ENCODE data around the gene RPH3AL.
"Not testable (repeated sequence)": the region's sequence is repeated elsewhere in the genome, so short reads cannot be mapped to it uniquely, and the experiment has no call there.

Gene RPH3AL

DNA sequence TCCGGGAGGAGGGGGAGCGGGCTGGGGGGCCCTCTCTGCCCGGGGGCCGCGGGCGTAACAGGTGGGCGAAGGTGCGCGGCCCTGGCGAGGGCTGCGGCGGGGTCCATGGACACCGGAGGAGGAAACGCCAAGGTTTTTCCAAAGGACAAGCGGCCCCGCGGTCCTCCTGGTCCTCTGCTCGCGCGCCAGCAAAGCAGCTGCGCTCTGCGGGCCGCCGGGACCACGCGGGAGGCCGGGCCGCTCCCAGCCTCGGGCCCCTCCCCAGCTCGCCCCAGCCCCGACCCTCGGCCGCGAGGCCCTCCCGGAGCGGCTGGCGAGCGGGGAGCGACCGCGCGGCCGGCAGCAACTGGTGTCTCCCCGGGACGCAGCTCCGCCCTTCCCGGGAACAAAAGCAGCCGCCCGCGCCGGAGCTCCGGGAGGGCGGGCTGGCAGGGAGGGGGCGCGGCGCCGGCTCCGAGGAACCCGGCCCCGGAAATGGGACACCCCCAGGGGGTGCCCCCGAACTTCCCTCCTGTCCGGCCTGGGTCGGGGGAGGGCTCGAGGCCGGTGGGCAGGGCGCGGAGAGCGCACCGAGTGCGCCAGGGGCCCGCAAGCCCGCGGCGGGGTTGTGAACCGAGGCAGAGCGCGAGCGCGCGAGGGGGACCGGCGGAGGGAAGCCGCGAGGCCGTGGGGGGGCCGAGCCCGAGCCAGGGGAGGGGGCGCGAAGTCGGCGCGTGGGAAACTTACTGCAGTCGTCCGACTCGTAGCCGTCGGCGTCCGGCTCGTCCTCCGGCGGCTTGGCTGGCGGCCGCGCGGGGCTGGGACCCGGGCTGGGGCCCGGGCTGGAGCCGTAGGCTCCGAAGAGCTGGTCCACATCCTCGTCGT lies 172.0 kb downstream of the RPH3AL start:
- DNase-seq (ENCODE audit: low read depth in 2 of 2) = no peak

DNA sequence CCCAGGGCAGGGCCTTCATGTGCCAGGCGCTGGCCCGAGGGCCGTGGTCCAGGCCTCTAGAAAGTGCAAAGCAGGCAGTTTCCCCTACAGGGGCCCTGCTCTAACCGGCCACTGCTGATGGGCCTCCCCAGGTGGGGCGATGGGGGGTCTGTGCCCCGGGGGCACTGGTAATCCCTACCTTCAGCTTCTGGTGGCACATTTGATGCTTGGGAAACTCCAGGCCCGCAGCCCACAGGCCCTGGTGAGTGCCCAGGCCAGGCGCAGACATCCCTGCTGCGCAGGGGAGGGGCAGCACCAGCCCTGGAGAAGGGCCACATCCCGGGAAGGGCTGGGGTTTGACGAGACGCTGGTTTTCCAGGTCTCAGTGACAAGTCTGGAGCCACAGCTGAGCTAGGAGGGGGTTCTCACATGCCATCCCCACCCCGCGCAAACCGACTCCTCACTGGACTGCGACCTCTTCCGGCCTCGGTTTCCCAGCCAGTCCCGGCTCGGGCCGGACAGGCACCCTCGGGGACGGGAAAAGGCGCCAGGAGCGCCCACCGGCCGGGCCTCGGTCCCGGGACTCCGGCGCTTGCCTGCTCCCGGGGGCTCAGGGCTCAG lies 172.7 kb downstream of the RPH3AL start:
- no peak for DNase-seq (ENCODE audit: low read depth in 2 of 2)

DNA sequence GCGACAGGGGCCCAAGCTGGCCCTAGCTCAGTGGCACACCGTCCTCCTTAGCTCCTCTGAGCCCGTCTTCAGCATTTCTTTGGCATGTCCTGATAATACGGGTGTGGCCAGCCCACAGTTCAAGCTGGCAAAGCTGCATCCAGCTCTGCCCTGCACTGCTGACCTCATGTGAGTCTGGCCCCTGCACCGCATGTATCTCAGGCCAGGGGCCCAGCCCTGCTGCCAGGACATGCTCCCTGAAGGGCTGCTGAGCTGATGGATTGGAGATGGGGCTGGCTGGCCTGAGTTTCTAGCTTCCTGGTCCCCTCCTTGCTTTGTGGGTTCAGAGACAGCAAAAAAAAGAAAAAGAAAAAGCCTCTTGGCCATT lies 173.6 kb downstream of the RPH3AL start:
- DNase-seq (ENCODE audit: low read depth in 2 of 2) = no peak

DNA sequence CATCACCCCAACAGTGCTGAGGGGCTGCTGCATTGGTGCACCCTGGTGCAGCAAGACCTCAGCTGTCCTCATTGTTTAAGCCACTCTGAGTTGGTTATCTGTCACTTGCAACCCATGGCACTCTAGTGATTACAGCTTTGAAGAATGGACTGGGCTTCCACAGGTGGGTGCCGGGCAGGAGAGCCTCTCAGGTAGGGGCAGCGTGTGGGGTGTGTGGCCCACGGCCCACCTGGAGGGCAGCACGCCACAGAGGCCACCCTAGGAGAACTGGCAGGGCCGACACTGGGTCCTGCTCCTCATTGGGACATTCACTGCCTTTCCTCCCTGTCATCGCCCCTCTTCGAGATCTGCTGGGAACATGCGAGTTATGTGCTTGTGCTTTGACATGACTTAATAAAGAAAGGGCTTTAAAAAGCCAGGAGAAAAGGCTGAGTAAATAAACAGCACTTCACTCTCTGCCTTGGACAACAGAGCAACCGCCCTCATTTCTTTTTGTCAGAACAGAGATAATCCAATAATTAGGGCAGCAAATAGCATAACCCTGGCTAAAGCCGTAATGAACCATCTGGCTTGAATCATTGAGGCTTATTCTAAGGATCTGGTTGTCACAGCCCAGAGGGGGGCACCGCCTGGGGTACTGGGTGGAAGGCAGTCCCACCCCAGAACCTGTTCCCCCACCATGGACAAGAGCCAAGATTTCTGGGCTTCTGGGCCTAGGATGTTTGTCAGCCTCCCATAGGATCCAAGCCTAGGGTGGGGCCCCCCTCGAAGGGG lies 174.1 kb downstream of the RPH3AL start:
- no peak for DNase-seq (ENCODE audit: low read depth in 2 of 2)

DNA sequence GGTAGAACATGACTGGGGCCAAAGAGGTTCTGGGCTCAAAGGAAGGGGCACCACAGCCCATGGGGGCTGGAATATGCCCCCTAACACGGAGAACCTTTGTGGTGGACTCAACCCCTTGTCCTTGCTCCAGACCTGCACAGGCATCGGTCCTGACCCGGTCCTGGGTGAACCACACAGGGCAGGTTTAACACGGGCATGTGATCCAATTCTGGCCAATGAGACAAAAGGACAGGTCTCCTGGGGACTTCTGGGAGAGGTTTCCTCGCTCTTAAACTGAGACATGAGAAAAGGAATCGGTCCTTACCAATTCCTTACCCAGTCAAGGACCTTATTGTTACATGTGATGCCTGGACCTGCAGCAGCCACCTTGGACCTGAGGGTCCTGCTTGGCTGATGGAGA lies 174.8 kb downstream of the RPH3AL start:
- no peak for DNase-seq (ENCODE audit: low read depth in 2 of 2)

DNA sequence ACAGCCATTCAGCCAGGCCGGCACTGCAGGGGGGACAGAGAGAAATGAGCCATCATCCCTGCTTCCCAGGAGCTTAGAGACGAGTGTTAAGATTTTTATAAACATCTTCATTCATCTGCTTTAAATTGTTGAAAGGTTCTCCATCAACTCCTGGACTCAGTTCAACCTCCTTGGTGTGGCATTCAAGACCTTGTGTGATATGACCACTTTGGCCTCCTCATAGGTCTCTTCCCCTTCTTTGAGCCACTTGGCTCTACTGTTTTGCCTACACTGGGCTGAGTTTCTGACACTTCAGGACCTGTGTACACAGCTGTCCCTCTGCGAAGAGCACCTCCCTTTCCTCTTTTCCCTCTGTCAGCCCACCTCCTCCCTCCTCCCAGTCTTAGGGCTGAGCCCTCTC lies 175.5 kb downstream of the RPH3AL start:
- no peak for DNase-seq (ENCODE audit: low read depth in 2 of 2)

DNA sequence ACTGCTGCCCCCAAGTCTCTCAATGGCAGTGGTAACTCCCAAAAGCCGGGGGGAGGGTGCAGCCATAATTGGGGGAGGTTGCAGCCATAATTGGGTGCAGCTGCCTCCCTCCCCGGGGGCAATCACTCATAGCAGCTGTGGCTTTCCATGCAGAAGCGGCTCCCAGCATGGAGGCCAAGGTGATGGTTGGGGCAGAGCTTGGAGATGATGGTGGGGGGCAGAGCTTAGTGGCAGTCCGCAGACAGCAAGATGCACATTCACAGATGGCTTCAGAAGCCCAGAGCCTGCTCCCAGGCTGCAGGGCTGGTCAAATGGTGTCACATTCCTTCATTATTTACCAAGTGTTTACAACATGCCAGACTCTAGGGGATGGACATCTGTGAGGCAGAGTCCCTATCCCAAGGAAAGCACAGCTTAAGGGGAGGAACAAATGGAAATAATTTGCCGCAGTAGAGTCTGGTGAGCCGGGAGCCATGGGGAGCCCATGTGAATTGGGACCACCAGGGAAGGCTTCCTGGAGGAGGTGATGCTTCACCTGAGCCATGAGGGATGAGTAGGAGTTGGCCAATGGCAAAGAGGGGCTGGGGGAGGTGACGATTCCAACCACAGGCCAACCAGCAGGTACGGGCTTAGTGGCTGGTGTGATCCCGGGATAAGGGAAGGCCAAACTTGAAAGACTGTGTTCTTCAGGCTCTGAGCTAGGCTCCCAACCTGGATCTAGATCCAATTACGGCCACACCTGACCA lies 179.3 kb downstream of the RPH3AL start:
- DNase-seq (ENCODE audit: low read depth in 2 of 2) = no peak

DNA sequence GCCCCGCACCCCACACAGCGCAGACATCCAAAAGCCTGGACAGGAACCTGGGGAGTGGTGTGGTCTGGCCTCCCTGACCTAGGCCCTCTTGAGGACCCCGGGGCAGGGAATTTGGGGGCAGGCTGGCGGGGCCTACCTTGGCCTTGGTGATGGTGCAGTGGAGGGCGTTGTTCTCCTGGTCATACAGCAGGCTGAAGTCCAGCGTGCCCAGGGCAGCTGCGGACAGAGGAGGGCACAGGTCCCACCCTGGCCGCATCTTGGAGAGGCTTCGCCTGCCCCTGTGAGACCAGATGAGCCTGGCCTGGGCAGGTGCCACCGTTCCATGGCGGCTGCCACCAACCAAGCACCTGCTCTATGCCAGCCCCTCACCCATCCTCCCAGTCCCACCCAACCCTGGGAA lies 180.2 kb downstream of the RPH3AL start:
- DNase-seq (ENCODE audit: low read depth in 2 of 2) = no peak

DNA sequence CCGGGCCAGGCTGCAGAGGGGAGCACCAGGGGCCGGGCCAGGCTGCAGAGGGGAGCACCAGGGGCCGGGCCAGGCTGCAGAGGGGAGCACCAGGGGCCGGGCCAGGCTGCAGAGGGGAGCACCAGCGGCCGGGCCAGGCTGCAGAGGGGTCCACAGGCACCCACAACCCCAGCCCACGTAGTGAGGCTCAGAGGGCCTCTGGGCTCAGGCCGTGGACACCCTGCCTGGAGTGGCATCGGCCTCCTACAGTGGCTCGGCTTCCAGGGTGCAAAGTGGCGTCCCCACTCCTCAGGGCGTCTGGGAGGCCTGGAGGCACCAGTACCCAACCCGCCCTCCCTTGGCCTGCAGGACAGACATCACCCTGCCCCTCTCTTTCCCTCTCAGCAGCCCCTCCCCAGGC lies 180.7 kb downstream of the RPH3AL start:
- no peak for DNase-seq (ENCODE audit: low read depth in 2 of 2)

DNA sequence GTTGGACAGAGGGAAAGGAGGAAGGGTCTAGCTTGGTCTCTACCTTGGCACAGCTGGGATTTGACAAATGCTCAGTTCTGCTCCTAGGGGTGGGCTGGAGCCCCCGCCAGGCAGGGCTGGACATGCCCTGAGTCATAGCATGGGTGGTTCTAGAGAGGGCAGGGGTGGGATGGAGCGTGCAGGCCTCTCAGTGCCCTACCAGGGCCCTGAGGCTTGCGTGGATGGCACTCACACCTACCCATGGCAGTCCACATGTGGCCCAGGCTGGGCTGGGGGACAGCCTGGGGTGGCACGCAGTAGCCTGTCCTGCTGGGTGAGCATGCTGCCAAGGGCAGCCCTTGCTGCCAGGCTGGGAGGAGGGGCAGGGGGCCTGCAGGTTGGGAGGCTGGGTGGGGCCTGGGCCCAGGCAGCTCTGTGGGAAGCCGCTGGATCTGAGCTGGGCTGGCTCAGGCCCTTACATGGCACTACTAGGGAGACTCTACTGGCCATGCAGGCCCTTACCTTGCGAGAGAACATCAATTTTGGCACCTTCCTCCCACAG lies 182.4 kb downstream of the RPH3AL start:
- DNase-seq (ENCODE audit: low read depth in 2 of 2) = no peak

DNA sequence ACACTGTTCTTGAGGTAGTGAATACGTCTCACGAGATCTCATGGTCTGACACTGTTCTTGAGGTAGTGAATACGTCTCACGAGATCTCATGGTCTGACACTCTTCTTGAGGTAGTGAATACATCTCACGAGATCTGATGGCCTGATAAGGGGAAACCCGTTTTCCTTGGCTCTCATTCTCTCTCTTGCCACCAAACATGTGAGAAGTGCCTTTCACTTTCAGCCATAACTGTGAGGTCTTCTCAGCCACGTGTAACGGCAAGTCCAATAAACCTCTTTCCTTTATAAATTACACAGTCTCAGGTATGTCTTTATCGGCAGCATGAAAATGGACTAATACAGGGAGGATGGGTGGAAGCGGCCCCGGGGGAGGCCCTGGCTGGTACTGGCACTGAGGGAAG lies 184.0 kb downstream of the RPH3AL start:
- not testable (repeated sequence) for DNase-seq (ENCODE audit: low read depth in 2 of 2)

DNA sequence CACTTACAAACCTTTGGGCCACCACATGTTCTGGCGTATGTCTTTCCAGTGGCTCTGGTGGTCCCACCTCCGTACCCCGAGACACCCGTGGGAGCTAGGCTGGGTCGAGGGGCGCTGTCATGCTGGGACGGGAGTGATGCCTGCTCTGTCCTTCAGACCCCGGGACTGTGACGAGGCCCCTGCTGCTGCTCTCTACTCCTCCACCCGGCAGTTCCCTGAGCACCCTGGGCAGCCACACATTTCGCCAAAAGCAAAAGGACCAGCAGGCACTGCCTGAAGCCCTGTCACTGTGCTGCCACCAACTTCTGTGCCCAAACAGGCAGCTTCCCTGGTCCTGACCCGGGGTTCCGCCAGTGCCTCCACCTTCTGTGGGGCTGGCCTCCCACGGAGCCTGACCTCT lies 186.7 kb downstream of the RPH3AL start:
- no peak for DNase-seq (ENCODE audit: low read depth in 2 of 2)

DNA sequence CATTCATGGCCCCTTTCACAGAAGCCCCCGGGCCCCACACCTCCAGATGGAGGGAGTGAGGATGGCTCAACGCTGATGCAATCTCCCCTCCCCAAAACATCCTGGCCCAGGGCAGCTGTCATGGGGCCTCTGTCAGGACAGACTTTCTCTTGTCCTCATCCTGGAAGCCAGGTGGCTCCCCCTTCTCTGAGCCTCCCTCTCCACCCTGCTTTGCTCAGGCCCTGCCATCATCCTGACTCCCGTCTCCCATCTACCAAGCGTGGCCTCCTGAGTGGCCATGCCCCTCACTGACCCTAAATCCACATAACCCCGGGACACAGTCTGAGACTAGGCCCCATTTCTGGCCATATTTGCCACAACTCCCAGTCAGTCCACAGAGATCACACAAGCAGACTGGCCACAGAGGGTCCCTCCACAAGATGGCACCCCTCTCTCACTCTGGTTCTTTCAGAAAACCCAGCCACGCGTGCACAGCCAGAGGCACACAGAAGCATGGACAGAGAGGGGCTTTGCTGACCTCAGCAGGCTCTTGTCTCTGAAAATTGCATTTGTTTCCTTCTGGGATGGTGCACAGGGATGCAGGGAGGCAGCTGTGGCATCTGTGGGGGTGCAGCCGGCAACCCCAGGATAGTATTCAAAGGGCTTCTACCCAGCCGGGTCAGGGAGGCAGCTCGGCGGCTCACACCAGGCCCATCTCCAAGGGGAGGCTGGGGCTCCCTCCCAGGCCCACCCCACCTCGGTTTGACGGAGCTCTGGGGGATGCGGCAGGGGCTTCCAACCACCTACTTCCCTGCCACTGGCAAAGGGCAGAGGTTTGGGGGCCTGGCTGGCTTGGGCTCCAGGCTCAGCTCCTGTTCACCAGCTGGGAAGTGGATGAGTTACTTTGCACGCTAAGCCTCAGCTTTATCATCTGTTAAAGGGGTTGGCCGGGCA lies 188.0 kb downstream of the RPH3AL start:
- no peak for DNase-seq (ENCODE audit: low read depth in 2 of 2)

DNA sequence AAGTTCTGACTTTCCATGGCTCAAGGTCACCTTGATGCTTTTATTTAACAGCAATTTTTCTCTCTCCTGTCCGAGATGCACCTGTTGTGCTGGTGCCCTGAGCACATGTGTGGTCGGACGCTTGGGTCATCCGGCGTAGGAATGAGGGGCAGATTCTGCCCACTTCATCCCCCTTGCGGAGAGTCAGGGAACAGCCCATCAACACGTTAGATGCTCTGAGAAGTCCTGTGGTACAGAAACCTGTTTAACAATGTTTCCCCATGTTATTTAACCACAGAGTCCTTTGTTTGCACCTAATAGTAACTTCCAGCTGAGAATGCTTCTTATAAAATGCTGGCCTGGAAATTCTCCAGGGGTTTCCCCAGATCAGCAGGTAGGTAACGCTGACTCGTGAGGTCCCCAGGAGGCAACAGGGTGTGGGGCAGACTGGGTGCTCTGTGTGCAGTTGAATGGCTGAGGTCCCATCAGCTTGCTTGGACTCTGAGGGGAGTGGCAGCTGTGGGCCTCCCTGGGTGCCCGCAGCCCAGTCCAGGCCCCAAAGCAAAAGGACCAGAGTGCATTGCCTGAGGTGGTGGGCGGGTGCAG lies 189.0 kb downstream of the RPH3AL start:
- no peak for DNase-seq (ENCODE audit: low read depth in 2 of 2)

DNA sequence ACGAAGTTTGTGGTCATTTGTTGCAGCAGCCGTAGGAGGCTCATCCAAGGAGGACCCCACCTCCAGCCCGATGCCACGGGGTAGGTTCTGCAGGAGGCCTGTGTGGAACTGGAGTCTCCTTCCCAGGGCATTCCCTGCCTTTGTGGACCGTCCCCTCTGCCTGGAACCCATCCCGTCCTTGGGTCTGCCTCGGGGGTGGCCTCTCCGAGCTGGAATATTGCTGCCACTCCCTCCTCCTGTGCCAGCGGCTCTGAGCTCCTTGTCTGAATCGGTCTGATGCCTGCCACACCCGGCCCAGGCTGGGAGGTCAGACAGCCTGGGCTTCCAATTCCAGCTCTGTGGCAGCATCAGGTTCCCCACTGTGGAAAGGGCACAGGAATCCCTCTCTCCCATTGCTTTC lies 189.9 kb downstream of the RPH3AL start:
- DNase-seq (ENCODE audit: low read depth in 2 of 2) = no peak
